Esophagus squamous epithelium (tissue), 5 donors: ENCODE data around the gene SIL1. TPM values are rescaled to one million over a fixed set of nuclear protein-coding genes. Genes with fewer than 3 reads are reported as not detected.

Experiments used
- DNase-seq: peaks from one replicate; lab custom pipeline; 2025; lab: John Stamatoyannopoulos, UW
- H3K27ac ChIP-seq, 4 donors: fragments of 200-600 bp; sonication (generic); one replicate each; pipeline ENCODE4 v1.5.1; 2016 to 2019; ENCODE audit warnings: mild to moderate bottlenecking in 1 of 4
- H3K27me3 ChIP-seq, 4 donors: fragments of 200-600 bp; sonication (generic); 1 replicate in 3 of 4; 2 replicates in 1 of 4; pipeline versions ENCODE4 v1.5.1 to v1.6.0; 2017 to 2021; ENCODE audit warnings: antibody characterized with exemption in 1 of 4
- H3K36me3 ChIP-seq, 3 donors: fragments of 200-600 bp; sonication (generic); one replicate each; pipeline ENCODE4 v1.5.1; 2016 to 2019
- H3K4me1 ChIP-seq, 3 donors: fragments of 200-600 bp; sonication (generic); one replicate each; pipeline ENCODE4 v1.5.1; 2017 to 2019
- H3K4me3 ChIP-seq, 4 donors: fragments of 200-600 bp; sonication (generic); 1 replicate in 3 of 4; 2 replicates in 1 of 4; pipeline ENCODE4 v1.5.1; 2016 to 2019; ENCODE audit warnings: mild to moderate bottlenecking in 2 of 4, moderate library complexity in 1 of 4
- H3K9me3 ChIP-seq, 3 donors: fragments of 200-600 bp; sonication (generic); one replicate each; pipeline ENCODE4 v1.5.1; 2016 to 2019
- CTCF ChIP-seq, 6 experiments: fragments of 450-650 bp in 4 of 6; fragments of 200-600 bp in 2 of 6; sonication (generic) in 2 of 6; IDR thresholded peaks; one replicate each; pipeline ENCODE4 v1.5.1; 2016 to 2019; ENCODE audit warnings: antibody characterized with exemption in 6 of 6, mild to moderate bottlenecking in 4 of 6, moderate library complexity in 4 of 6
- POLR2A ChIP-seq, 4 donors: fragments of 450-650 bp; IDR thresholded peaks; one replicate each; pipeline ENCODE4 v1.6.1; 2017; ENCODE audit warnings: antibody characterized with exemption in 4 of 4, mild to moderate bottlenecking in 4 of 4, moderate library complexity in 3 of 4
- WGBS, 2 donors: methylation state at CpG; one replicate each; pipeline ENCODE4 v1.1.5; 2018; 5-methylcytosine and 5-hydroxymethylcytosine counted together
- intact Hi-C: fragments of 100-400 bp; cut with DNase I; formaldehyde crosslinking; loops from one replicate; pipeline ENCODE4 v1.15.0; 2022
- small RNA-seq, 4 donors: library from RNA; depleted of rRNA; stranded (forward); fragments of <200 nt; gene quantifications; one replicate each; pipeline ENCODE3, GENCODE V24; 2016
- total RNA-seq, 4 donors: library from RNA; depleted of rRNA; stranded (reverse); fragments of >200 nt; gene quantifications; one replicate each; pipeline ENCODE4 v1.1.0, GENCODE V29; 2016
- donor health status: DM: yes; HTN: yes; CAD: no.

SIL1 gene
- total RNA-seq, 4 donors from 2014 or later, result 18.0 to 34.6 (median 18.3) TPM

- WGBS, 2 donors, result 81 to 85% methylated on average over 2 of the region's 2 CpGs
- peaks cover 5 to 97% (median 6%) of the 10 kb centered on the region in 3 donors for H3K36me3 ChIP-seq
These were observed 296.5 kb downstream of the SIL1 start for GRCh38 chr5:138901716-138902115.

GRCh38 chr5:138900281-138900965 is 297.7 kb downstream of the SIL1 start:
- Histone ChIP-seq H3K36me3 (peaks cover 0 to 97% (median 3%) of the 10 kb centered on the region in 3 donors), H3K27me3 (no peaks in the 10 kb centered on the region), H3K9me3 (no peaks in the 10 kb centered on the region), H3K4me1 (peaks cover 0 to 13% (median 0%) of the 10 kb centered on the region in 3 donors), H3K27ac (peak overlapping the region in 3 of 4 donors; percentile 18 to 36 (median 34)), H3K4me3 (no peak overlapping the region)
- DNase-seq, result no peak
- TF ChIP-seq POLR2A (IDR thresholded peaks at IDR 0.05) (no peak), CTCF (IDR thresholded peaks at IDR 0.05) (no peak)
- 67 to 68% methylated on average over 6 of the region's 6 CpGs for WGBS, 2 donors
- intact Hi-C loops, result no loop called here

More at GRCh38 chr5:138901716-138902115, 296.5 kb downstream of the SIL1 start:
- H3K27ac ChIP-seq, result peak overlapping the region in 1 of 4 donors; percentile 36
- intact Hi-C loops, result no loop called here
- peaks cover 0 to 13% (median 0%) of the 10 kb centered on the region in 3 donors for H3K4me1 ChIP-seq
- H3K27me3 ChIP-seq, result no peaks in the 10 kb centered on the region
- H3K9me3 ChIP-seq, result no peaks in the 10 kb centered on the region
- no peak overlapping the region for H3K4me3 ChIP-seq
- DNase-seq, result no peak
- no peak for TF ChIP-seq CTCF (IDR thresholded peaks at IDR 0.05)
- no peak for TF ChIP-seq POLR2A (IDR thresholded peaks at IDR 0.05)

GRCh38 chr5:138898742-138899141 is 299.4 kb downstream of the SIL1 start:
- Histone ChIP-seq H3K9me3 (no peaks in the 10 kb centered on the region), H3K27me3 (no peaks in the 10 kb centered on the region), H3K4me1 (peaks cover 0 to 13% (median 0%) of the 10 kb centered on the region in 3 donors), H3K4me3 (no peak overlapping the region), H3K27ac (no peak overlapping the region), H3K36me3 (peaks cover 0 to 93% (median 3%) of the 10 kb centered on the region in 3 donors)
- intact Hi-C loops, result no loop called here
- no peak for DNase-seq
- TF ChIP-seq CTCF (IDR thresholded peaks at IDR 0.05) (no peak), POLR2A (IDR thresholded peaks at IDR 0.05) (no peak)
- WGBS, 2 donors, result 93 to 97% methylated on average over 2 of the region's 2 CpGs

- Histone ChIP-seq H3K4me1 (peaks cover 0 to 13% (median 0%) of the 10 kb centered on the region in 3 donors), H3K9me3 (no peaks in the 10 kb centered on the region), H3K27me3 (no peaks in the 10 kb centered on the region), H3K4me3 (no peak overlapping the region), H3K27ac (no peak overlapping the region), H3K36me3 (peaks cover 0 to 93% (median 3%) of the 10 kb centered on the region in 3 donors)
- TF ChIP-seq POLR2A (IDR thresholded peaks at IDR 0.05), result no peak
- no peak for TF ChIP-seq CTCF (IDR thresholded peaks at IDR 0.05)
- WGBS, 2 donors, result 85 to 97% methylated on average over 1 of the region's 1 CpG
- no peak for DNase-seq
- intact Hi-C loops, result no loop called here
These were observed 299.9 kb downstream of the SIL1 start for GRCh38 chr5:138898299-138898698.

Small RNAs within 50 kb of the gene (small RNA-seq; reads per million reads assigned to genes)
- gene RNU6-572P, result 0 reads per million in 4 donors

Other genes starting within 250 kb of the SIL1 start
- gene MATR3, start 95.4 kb upstream of the SIL1 start, total RNA-seq, result 100 to 1,000 TPM; 103 to 185 (median 147) TPM
- gene PAIP2, start 143.5 kb upstream of the SIL1 start, total RNA-seq, result 10 to 100 TPM; 33.7 to 69.0 (median 57.6) TPM
- gene SLC23A1, start 184.9 kb upstream of the SIL1 start, total RNA-seq, result 1 to 10 TPM in 1 of 4 donors, not detected in 3; 6.4 TPM
- 10 to 100 TPM in 1 of 4 donors, 1 to 10 TPM in 1, under 1 TPM in 2; 0.49 to 11.0 (median 2.0) TPM for gene MZB1, start 191.5 kb upstream of the SIL1 start, total RNA-seq
- gene PROB1, start 196.7 kb upstream of the SIL1 start, total RNA-seq, result 1 to 10 TPM in 3 of 4 donors, under 1 TPM in 1; 0.95 to 1.8 (median 1.0) TPM
- 1 to 10 TPM; 1.5 to 5.9 (median 5.5) TPM for gene SPATA24, start 205.7 kb upstream of the SIL1 start, total RNA-seq
- gene DNAJC18, start 241.2 kb upstream of the SIL1 start, total RNA-seq, result 1 to 10 TPM in 3 of 4 donors, under 1 TPM in 1; 0.53 to 6.9 (median 3.9) TPM